Liver (tissue), 9 donors: ENCODE measurements around the gene DHRS3. TPM values are rescaled to one million over a fixed set of nuclear protein-coding genes. Genes with fewer than 3 reads are reported as not detected.
A peak's percentile ranks its signal among the peaks of the same experiment; 100 is the strongest.

Experiments used
- DNase-seq: peaks from one replicate; pipeline ENCODE4 v3.0.0-alpha.2; 2017; ENCODE audit warnings: low spot score
- H3K27ac ChIP-seq, 2 donors: one replicate each; pipeline ENCODE4 v1.7.0; 2013; ENCODE audit warnings: inconsistent platforms in 2 of 2, low read length in 2 of 2, control low read depth in 1 of 2, low read depth in 1 of 2, mild to moderate bottlenecking in 1 of 2
- H3K27me3 ChIP-seq, 4 donors: one replicate each; pipeline versions ENCODE4 v1.6.1 to v1.7.0; 2013; ENCODE audit warnings: low read length in 3 of 4, inconsistent platforms in 1 of 4, mild to moderate bottlenecking in 1 of 4, moderate library complexity in 1 of 4; ENCODE audit not compliant: control insufficient read depth in 4 of 4, insufficient read depth in 4 of 4
- H3K36me3 ChIP-seq, 4 donors: one replicate each; pipeline versions ENCODE4 v1.6.1 to v1.7.0; 2013; ENCODE audit warnings: low read length in 3 of 4, mild to moderate bottlenecking in 3 of 4, low read depth in 1 of 4, moderate library complexity in 1 of 4; ENCODE audit not compliant: control insufficient read depth in 4 of 4, insufficient read depth in 3 of 4
- H3K4me1 ChIP-seq, 4 donors: one replicate each; pipeline versions ENCODE4 v1.6.1 to v1.7.0; 2013; ENCODE audit warnings: low read length in 3 of 4, mild to moderate bottlenecking in 3 of 4, moderate library complexity in 1 of 4; ENCODE audit not compliant: control insufficient read depth in 4 of 4, insufficient read depth in 4 of 4
- H3K4me3 ChIP-seq, 3 donors: one replicate each; pipeline versions ENCODE4 v1.6.1 to v1.7.0; 2013; ENCODE audit warnings: low read length in 3 of 3, control low read depth in 1 of 3, low read depth in 1 of 3, mild to moderate bottlenecking in 1 of 3
- H3K9ac ChIP-seq, 2 donors: one replicate each; pipeline ENCODE4 v1.7.0; 2013; ENCODE audit warnings: low read length in 2 of 2, mild to moderate bottlenecking in 2 of 2, moderate library complexity in 2 of 2, control low read depth in 1 of 2, low read depth in 1 of 2
- H3K9me3 ChIP-seq, 4 donors: one replicate each; pipeline versions ENCODE4 v1.6.1 to v1.7.0; 2013; ENCODE audit warnings: low read length in 3 of 4; ENCODE audit not compliant: control insufficient read depth in 4 of 4
- EGR1 ChIP-seq, 2 donors: IDR thresholded peaks; 2 replicates each; pipeline ENCODE4 v1.6.1; 2016 to 2018; ENCODE audit warnings: antibody characterized with exemption in 2 of 2, low read depth in 2 of 2
- FOXA1 ChIP-seq: IDR thresholded peaks from 2 replicates; pipeline ENCODE4 v1.6.1; 2016; ENCODE audit warnings: antibody characterized with exemption
- FOXA2 ChIP-seq: IDR thresholded peaks from 2 replicates; pipeline ENCODE4 v1.6.1; 2016; ENCODE audit warnings: antibody characterized with exemption
- GABPA ChIP-seq, 2 donors: IDR thresholded peaks in 1 of 2; conservative IDR thresholded peaks in 1 of 2; 2 replicates each; pipeline ENCODE4 v1.6.1; 2016; ENCODE audit warnings: antibody characterized with exemption in 2 of 2, mild to moderate bottlenecking in 1 of 2, moderate library complexity in 1 of 2
- HNF4A ChIP-seq, 2 donors: conservative IDR thresholded peaks; 2 replicates each; pipeline ENCODE4 v1.6.1; 2016; ENCODE audit warnings: antibody characterized with exemption in 2 of 2, mild to moderate bottlenecking in 2 of 2
- HNF4G ChIP-seq: IDR thresholded peaks from 2 replicates; pipeline ENCODE4 v1.6.1; 2016; ENCODE audit warnings: antibody characterized with exemption
- JUND ChIP-seq, 2 donors: IDR thresholded peaks; 2 replicates each; pipeline ENCODE4 v1.6.1; 2016; ENCODE audit warnings: antibody characterized with exemption in 2 of 2
- NR2F2 ChIP-seq: IDR thresholded peaks from 2 replicates; pipeline ENCODE4 v1.6.1; 2016; ENCODE audit warnings: antibody characterized with exemption
- RAD21 ChIP-seq, 2 donors: IDR thresholded peaks; 2 replicates each; pipeline ENCODE4 v1.6.1; 2016; ENCODE audit warnings: antibody characterized with exemption in 2 of 2, mild to moderate bottlenecking in 2 of 2
- RXRA ChIP-seq, 2 donors: IDR thresholded peaks; 2 replicates each; pipeline ENCODE4 v1.6.1; 2017 to 2018; ENCODE audit warnings: antibody characterized with exemption in 2 of 2, mild to moderate bottlenecking in 1 of 2
- SP1 ChIP-seq: IDR thresholded peaks from 2 replicates; pipeline ENCODE4 v1.6.1; 2018; ENCODE audit warnings: antibody characterized with exemption, mild to moderate bottlenecking
- TAF1 ChIP-seq: conservative IDR thresholded peaks from 2 replicates; pipeline ENCODE4 v1.6.1; 2016; ENCODE audit warnings: antibody characterized with exemption, mild to moderate bottlenecking
- YY1 ChIP-seq: IDR thresholded peaks from 2 replicates; pipeline ENCODE4 v1.6.1; 2016; ENCODE audit warnings: antibody characterized with exemption, mild to moderate bottlenecking
- WGBS: extraction: QIAGEN DNeasy Blood & Tissue Kit; methylation state at CpG from one replicate; pipeline ENCODE4 v1.1.7; 2013; 5-methylcytosine and 5-hydroxymethylcytosine counted together
- polyA plus RNA-seq, 2 donors: library from polyadenylated mRNA; stranded (reverse) in 1 of 2; unstranded in 1 of 2; fragments of 200-250 nt in 1 of 2; fragments of >200 nt in 1 of 2; fragmentation: Nextera tagmentation in 1 of 2; extraction: Ambion mirVana in 1 of 2; gene quantifications; one replicate each; pipeline versions ENCODE4 v1.2.1 to v1.2.3, GENCODE V29; 2013 to 2015
- total RNA-seq, 2 donors: library from RNA; depleted of rRNA; stranded (reverse); fragments of >200 nt; gene quantifications; one replicate each; pipeline ENCODE4 v1.2.3, GENCODE V29; 2014
- TF ChIP-seq, protein P1 (sequence below): IDR thresholded peaks from 2 replicates; pipeline ENCODE4 v1.6.1; 2016; ENCODE audit warnings: antibody characterized with exemption, mild to moderate bottlenecking
- TF ChIP-seq, protein P2 (sequence below): IDR thresholded peaks from 2 replicates; pipeline ENCODE4 v1.6.1; 2016; ENCODE audit warnings: antibody characterized with exemption
- TF ChIP-seq, protein P3 (sequence below): IDR thresholded peaks from 2 replicates; pipeline ENCODE4 v1.6.1; 2016; ENCODE audit warnings: antibody characterized with exemption
- TF ChIP-seq, protein P4 (sequence below): fragments of 150-350 bp; IDR thresholded peaks from 2 replicates; pipeline ENCODE4 v1.5.1; 2017; ENCODE audit warnings: improper control_type of control experiment, low read depth, low read length; ENCODE audit not compliant: missing input control
- TF ChIP-seq, protein P5 (sequence below): IDR thresholded peaks from 2 replicates; pipeline ENCODE4 v1.6.1; 2016; ENCODE audit warnings: antibody characterized with exemption
- donor health status: healthy.
- donor health status: healthy.
- donor health status: healthy.
- donor health status: healthy.
- donor health status: healthy.

DHRS3 gene, protein sequence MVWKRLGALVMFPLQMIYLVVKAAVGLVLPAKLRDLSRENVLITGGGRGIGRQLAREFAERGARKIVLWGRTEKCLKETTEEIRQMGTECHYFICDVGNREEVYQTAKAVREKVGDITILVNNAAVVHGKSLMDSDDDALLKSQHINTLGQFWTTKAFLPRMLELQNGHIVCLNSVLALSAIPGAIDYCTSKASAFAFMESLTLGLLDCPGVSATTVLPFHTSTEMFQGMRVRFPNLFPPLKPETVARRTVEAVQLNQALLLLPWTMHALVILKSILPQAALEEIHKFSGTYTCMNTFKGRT
- total RNA-seq (100 to 1,000 TPM in 1 of 2 donors, 10 to 100 TPM in 1; 62.6 to 146 TPM), polyA plus RNA-seq (100 to 1,000 TPM; 170 to 185 TPM)

DNA sequence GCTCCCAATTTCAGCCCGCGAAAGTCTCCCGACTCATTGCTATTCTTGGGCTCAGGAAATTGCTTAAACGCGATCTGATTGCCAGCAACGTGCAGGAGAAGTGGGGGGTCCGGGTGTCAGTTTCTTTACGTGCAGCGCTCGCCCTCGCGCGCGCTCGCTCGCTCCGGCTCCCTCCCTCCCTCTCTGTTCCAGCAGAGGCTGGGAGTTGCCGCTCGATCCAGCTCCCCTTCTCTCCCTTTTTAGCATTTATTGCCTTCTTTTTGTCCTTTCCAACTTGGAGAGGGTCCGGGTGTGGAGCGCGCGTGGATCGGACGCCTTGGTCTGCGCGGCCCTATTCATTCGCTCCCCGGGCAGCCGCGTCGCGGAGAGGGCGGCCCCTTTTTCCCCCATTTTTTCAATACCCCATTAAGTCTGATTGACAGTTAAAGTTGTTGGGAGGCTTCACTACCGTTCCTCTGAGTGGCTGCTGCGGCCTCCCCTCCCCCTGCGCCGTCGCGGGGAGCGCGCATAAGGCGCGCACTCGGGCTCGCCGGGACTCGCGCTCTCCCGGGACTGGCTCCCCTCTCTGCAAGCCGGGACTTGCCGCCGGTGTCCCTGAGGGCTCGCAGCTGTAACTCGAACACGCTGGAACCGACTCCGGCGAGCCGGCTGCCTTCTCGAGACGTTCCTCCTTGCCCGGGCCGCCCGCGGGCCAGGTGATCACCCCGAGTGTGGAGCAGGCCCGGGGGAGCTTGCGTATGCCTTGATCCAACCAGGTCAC, at the start of gene DHRS3:
DHRS3 (minus strand) TSS at position 310 of the 760 bp plus-strand sequence. CDS start 862 bp downstream, outside the sequence.
- Histone ChIP-seq H3K9ac (peak within 1 kb of the TSS; percentile 95 to 100), H3K9me3 (no peaks in the 10 kb centered on the region), H3K4me3 (peak within 1 kb of the TSS; percentile 85 to 97 (median 90)), H3K27me3 (no peaks in the 10 kb centered on the region), H3K27ac (peak within 1 kb of the TSS; percentile 99), H3K36me3 (peaks cover 0 to 3% (median under 1%) of the 10 kb centered on the region in 4 donors), H3K4me1 (peaks cover 6 to 43% (median 32%) of the 10 kb centered on the region in 4 donors)
- under 1% methylated on average over 69 of the region's 69 CpGs for WGBS
- no peak for TF ChIP-seq HNF4A (conservative IDR thresholded peaks at IDR 0.05)
- TF ChIP-seq RAD21 (IDR thresholded peaks at IDR 0.05), result peak; percentile 18 to 27
- TF ChIP-seq, protein P1, sequence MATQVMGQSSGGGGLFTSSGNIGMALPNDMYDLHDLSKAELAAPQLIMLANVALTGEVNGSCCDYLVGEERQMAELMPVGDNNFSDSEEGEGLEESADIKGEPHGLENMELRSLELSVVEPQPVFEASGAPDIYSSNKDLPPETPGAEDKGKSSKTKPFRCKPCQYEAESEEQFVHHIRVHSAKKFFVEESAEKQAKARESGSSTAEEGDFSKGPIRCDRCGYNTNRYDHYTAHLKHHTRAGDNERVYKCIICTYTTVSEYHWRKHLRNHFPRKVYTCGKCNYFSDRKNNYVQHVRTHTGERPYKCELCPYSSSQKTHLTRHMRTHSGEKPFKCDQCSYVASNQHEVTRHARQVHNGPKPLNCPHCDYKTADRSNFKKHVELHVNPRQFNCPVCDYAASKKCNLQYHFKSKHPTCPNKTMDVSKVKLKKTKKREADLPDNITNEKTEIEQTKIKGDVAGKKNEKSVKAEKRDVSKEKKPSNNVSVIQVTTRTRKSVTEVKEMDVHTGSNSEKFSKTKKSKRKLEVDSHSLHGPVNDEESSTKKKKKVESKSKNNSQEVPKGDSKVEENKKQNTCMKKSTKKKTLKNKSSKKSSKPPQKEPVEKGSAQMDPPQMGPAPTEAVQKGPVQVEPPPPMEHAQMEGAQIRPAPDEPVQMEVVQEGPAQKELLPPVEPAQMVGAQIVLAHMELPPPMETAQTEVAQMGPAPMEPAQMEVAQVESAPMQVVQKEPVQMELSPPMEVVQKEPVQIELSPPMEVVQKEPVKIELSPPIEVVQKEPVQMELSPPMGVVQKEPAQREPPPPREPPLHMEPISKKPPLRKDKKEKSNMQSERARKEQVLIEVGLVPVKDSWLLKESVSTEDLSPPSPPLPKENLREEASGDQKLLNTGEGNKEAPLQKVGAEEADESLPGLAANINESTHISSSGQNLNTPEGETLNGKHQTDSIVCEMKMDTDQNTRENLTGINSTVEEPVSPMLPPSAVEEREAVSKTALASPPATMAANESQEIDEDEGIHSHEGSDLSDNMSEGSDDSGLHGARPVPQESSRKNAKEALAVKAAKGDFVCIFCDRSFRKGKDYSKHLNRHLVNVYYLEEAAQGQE, result peak; percentile 73
- no peak for TF ChIP-seq FOXA2
- TF ChIP-seq, protein P2, sequence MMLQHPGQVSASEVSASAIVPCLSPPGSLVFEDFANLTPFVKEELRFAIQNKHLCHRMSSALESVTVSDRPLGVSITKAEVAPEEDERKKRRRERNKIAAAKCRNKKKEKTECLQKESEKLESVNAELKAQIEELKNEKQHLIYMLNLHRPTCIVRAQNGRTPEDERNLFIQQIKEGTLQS, result no peak
- TF ChIP-seq HNF4G, result no peak
- no peak for TF ChIP-seq FOXA1
- TF ChIP-seq GABPA (IDR thresholded peaks at IDR 0.05 in 1 of 2, conservative IDR thresholded peaks at IDR 0.05 in 1 of 2), result no peak
- no peak for TF ChIP-seq JUND (IDR thresholded peaks at IDR 0.05)
- TF ChIP-seq RXRA (IDR thresholded peaks at IDR 0.05), result no peak
- TF ChIP-seq TAF1, result peak; percentile 23
- TF ChIP-seq, protein P3, sequence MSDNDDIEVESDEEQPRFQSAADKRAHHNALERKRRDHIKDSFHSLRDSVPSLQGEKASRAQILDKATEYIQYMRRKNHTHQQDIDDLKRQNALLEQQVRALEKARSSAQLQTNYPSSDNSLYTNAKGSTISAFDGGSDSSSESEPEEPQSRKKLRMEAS, result no peak
- TF ChIP-seq, protein P4, sequence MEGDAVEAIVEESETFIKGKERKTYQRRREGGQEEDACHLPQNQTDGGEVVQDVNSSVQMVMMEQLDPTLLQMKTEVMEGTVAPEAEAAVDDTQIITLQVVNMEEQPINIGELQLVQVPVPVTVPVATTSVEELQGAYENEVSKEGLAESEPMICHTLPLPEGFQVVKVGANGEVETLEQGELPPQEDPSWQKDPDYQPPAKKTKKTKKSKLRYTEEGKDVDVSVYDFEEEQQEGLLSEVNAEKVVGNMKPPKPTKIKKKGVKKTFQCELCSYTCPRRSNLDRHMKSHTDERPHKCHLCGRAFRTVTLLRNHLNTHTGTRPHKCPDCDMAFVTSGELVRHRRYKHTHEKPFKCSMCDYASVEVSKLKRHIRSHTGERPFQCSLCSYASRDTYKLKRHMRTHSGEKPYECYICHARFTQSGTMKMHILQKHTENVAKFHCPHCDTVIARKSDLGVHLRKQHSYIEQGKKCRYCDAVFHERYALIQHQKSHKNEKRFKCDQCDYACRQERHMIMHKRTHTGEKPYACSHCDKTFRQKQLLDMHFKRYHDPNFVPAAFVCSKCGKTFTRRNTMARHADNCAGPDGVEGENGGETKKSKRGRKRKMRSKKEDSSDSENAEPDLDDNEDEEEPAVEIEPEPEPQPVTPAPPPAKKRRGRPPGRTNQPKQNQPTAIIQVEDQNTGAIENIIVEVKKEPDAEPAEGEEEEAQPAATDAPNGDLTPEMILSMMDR, result no peak
- peak; percentile 27 for TF ChIP-seq SP1
- TF ChIP-seq YY1, result peak; percentile 90
- no peak for TF ChIP-seq NR2F2
- TF ChIP-seq EGR1 (IDR thresholded peaks at IDR 0.05; ENCODE audit: low read depth in 2 of 2), result no peak
- TF ChIP-seq, protein P5, sequence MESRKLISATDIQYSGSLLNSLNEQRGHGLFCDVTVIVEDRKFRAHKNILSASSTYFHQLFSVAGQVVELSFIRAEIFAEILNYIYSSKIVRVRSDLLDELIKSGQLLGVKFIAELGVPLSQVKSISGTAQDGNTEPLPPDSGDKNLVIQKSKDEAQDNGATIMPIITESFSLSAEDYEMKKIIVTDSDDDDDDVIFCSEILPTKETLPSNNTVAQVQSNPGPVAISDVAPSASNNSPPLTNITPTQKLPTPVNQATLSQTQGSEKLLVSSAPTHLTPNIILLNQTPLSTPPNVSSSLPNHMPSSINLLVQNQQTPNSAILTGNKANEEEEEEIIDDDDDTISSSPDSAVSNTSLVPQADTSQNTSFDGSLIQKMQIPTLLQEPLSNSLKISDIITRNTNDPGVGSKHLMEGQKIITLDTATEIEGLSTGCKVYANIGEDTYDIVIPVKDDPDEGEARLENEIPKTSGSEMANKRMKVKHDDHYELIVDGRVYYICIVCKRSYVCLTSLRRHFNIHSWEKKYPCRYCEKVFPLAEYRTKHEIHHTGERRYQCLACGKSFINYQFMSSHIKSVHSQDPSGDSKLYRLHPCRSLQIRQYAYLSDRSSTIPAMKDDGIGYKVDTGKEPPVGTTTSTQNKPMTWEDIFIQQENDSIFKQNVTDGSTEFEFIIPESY, result no peak
- peak; percentile 81 for DNase-seq
